Retina (tissue), 1 donor: ENCODE results near the gene CLDN4.
A peak's percentile ranks its signal among the peaks of the same experiment; 100 is the strongest.
"Not testable (repeated sequence)": the region's sequence is repeated elsewhere in the genome, so short reads cannot be mapped to it uniquely, and the experiment has no call there.

ENCODE experiments used
- DNase-seq: peaks from one replicate; pipeline ENCODE4 v3.0.0-alpha.2; 2016

Gene CLDN4

GRCh38 chr7:73830681-73831583, at the start of gene CLDN4:
CLDN4 (plus strand) TSS chr7:73830996; CDS start chr7:73831202, 206 bp downstream.
- DNase-seq, result no peak

GRCh38 chr7:73786588-73786987, 44.2 kb upstream of the CLDN4 start:
- DNase-seq, result no peak

DNA sequence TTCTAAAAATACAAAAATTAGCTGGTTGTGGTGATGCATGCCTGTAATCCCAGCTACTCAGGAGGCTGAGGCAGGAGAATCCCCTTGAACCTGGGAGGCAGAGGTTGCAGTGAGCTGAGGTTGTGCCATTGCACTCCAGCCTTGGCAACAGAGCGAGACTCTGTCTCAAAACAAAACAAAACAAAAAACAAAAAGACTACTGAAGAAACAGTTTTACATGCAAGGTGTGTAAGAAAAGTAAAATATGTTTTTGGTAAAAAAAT, 43.1 kb upstream of the CLDN4 start:
- DNase-seq, result not testable (repeated sequence)

DNA sequence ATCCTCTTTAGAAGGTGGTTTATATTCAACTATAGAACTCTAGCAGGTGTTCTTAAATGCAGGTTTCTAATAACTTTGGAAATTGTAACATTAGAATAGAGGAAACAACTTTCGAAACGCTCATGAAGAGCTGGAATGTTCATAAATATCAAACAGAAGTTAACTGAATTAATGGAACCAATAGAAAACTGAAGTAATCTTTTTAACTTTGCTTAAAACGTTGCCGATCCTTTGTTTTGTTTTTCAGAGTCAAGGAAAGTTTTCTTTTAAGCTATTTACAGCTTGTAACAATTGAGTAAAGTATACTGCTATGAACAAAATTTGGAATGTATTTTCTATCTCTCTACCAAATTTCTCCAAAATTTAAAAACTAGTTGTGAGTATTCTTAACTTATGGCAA, 41.7 kb upstream of the CLDN4 start:
- no peak for DNase-seq

DNA sequence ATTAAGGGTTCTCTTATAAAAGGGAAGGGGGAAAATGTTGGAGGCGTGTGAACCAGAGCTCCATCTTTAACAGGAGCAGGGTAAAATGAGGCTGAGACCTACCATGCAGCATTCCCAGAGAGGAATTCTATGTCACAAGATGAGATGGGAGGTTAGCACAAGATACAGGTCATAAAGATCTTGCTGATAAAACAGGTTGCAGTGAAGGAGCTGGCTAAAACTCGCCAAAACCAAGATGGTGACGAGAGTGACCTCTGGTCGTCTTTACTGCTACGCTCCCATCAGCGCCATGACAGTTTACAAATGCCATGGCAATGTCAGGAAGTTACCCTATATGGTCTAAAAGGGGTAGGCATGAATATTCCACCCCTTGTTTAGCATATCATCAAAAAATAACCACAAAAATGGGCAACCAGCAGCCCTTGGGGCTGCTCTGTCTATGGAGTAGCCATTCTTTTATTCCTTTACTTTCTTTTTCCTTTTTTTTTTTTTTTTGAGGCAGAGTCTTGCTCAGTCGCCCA, 39.6 kb upstream of the CLDN4 start:
- not testable (repeated sequence) for DNase-seq

- not testable (repeated sequence) for DNase-seq
Measured at GRCh38 chr7:73795188-73795587, 35.6 kb upstream of the CLDN4 start.

DNA sequence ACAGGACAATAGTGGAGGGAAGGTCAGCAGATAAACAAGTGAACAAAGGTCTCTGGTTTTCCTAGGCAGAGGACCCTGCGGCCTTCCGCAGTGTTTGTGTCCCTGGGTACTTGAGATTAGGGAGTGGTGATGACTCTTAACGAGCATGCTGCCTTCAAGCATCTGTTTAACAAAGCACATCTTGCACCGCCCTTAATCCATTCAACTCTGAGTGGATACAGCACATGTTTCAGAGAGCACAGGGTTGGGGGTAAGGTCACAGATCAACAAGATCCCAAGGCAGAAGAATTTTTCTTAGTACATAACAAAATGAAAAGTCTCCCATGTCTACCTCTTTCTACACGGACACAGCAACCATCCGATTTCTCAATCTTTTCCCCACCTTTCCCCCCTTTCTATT, 34.1 kb upstream of the CLDN4 start:
- DNase-seq, result not testable (repeated sequence)

DNA sequence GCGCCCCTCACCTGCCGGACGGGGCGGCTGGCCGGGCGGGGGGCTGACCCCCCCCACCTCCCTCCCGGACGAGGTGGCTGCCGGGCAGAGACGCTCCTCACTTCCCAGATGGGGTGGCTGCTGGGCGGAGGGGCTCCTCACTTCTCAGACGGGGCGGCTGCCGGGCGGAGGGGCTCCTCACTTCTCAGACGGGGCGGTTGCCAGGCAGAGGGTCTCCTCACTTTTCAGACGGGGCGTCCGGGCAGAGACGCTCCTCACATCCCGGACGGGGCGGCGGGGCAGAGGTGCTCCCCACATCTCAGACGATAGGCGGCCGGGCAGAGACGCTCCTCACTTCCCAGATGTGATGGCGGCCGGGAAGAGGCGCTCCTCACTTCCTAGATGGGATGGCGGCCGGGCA, 33.6 kb upstream of the CLDN4 start:
- DNase-seq, result not testable (repeated sequence)

GRCh38 chr7:73799282-73800141, 31.3 kb upstream of the CLDN4 start:
- DNase-seq, result no peak

- no peak for DNase-seq
Measured at GRCh38 chr7:73801577-73801976, 29.2 kb upstream of the CLDN4 start.

DNA sequence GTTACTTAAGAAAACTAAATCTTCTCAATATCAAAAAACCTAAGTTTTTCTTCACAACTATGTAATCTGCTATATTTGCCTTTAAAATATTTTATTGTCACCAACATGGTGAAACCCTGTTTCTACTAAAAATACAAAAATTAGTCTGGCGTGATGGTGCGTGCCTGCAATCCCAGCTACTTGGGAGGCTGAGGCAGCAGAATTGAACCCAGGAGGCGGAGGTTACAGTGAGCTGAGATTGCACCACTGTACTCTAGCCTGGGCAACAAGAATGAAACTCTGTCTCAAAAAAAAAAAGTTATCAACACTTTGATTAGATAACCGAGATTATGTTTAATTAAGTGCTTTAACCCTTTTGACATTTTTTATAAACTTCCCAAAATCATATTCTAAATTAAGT, 28.3 kb upstream of the CLDN4 start:
- DNase-seq, result no peak

- DNase-seq, result no peak
Measured at GRCh38 chr7:73809467-73809951, 21.3 kb upstream of the CLDN4 start.

GRCh38 chr7:73810998-73811360, 19.8 kb upstream of the CLDN4 start:
- no peak for DNase-seq

- DNase-seq, result peak; percentile 49
Measured at GRCh38 chr7:73811760-73812168, 19.0 kb upstream of the CLDN4 start.

DNA sequence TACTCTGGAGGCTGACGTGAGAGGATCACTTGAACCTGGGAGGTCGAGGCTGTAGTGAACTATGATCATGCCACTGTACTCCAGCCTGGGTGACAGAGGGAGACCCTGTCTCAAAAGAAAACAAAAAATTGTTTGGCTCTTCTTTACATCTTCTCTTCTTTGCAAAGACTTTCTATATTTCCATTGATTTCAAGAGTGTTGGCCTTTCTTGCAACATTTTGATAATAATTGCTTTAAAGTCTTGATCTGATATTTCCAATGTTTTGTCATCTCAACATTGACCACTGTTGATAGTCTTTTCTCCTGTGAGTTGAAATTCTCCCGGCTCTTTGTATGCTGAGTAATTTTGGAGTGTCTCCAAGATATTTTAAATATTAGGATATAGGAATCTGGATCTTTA, 17.8 kb upstream of the CLDN4 start:
- DNase-seq, result no peak

- DNase-seq, result no peak
Measured at GRCh38 chr7:73815436-73815835, 15.4 kb upstream of the CLDN4 start.

DNA sequence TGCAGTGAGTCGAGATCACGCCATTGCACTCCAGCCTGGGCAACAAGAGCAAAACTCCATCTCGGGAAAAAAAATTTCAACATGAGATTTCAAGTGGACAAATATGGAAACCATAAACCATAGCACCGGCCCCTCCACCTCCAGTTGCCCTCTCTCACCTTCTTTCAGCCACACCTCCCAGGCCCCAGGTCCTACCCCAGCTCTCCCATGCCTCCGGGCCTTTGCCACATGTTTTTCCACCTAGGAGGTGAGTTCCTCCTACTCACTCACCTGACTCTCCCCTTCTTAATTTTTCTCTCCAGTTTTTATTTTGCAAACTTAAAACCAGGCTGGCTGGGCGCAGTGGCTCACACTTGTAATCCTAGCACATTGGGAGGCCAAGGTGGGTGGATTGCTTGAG, 13.7 kb upstream of the CLDN4 start:
- DNase-seq, result no peak

DNA sequence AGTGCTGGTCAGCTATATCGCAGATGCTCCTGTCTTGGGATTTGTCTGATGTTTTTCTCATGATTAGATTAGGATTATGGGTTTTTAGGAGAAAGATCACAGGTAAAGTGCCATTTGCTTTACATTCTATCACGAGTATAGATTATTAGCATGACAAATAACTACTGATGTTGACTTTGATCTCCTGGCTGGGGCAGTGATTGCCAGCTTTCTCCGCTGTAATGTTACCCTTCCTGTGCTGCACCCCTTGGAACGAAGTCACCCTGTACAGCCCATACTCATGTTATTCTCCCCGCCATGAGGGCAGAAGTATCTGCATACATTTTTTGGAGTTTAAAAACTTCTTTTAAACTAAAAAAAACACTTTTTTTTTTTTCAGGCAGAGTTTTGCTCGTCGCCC, 10.8 kb upstream of the CLDN4 start:
- DNase-seq, result no peak

DNA sequence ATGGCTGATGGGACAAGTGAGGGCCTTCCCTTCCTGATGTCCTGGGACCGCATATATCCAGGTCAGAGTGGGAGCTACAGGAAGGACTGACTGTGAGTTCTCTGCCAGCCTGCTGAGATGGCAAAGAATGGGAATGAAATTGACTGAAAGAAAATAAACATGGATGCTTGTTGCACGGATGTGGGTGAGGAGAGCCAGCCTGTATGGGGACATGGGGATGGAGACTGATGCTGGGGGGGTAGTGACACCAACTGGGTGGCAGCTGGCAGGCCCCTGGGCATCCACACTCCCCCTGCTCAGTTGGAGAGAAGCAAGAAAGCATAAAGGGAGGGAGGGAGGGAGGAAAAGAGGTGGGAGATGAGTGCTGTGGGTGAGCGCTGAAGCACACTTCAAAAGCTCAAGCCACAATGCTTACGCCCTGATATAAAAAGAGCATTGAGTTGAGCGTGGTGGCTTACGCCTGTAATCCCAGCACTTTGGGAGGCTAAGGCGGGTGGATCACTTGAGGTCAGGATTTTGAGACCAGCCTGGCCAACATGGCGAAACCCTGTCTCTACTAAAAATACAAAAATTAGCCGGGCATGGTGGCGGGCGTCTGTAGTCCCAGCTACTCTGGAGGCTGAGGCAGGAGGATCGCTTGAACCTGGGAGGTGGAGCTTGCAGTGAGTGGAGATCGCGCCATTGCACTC, 9.1 kb upstream of the CLDN4 start:
- not testable (repeated sequence) for DNase-seq

DNA sequence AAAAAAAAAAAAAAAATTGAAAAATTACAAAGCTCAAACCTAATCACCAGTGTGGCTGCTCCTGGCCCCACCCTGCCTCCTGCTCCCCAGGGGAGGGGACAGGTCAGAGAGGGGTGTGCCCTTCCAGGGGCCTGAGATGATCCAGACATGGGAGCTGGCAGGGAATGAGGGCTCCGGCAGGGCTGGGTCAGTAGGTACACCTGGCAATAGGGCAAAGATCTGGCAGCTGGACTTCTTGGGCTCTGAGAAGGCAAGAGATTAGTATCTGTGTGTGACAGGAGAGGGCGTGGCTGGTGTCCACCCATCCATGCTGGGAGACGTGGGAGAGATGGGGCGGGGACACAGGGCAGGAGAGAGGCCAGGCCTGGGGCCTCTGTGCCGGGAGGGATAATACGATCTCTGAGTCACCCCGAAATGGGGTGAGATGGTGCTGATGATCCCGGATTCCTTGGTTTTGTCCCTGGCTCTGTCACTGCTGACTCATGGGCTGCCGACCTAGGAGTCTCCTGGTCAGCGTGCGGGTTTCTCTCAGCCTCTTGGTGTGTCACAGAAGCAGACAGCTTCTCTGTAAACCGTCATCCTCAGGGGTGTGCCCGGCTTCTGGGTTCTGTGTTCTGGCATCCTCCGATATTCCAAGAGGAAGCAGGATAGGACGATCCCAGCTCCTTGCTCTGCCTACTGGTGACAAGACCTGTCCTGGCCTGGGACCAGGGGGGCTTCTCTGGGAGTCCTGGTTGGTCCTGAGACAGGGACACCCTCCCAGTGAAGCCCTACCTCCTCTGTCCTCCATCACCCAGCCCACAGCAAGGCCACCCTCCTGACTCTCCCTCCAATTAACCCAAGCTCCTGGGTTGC, 8.2 kb upstream of the CLDN4 start:
- DNase-seq, result no peak

GRCh38 chr7:73823257-73823656, 7.5 kb upstream of the CLDN4 start:
- DNase-seq, result no peak
